Measurements from ENCODE around the gene KLHL35.

- TF ChIP-seq POLR2A (IDR thresholded peaks at IDR 0.05), result no peak
- TF ChIP-seq CTCF (IDR thresholded peaks at IDR 0.05), result no peak
These were observed 49.8 kb downstream of the KLHL35 start for GRCh38 chr11:75383246-75383645.
